Superior temporal gyrus (tissue), 1 donor: ENCODE results near the gene CACNA1B.
"Not testable (repeated sequence)": the region's sequence is repeated elsewhere in the genome, so short reads cannot be mapped to it uniquely, and the experiment has no call there.

ENCODE experiments used
- DNase-seq: peaks from one replicate; pipeline ENCODE4 v3.0.0-alpha.2; 2016; ENCODE audit errors: extremely low spot score

The CACNA1B gene

GRCh38 chr9:137877506-137878122 is at the start of gene CACNA1B:
Gene CACNA1B (plus strand): TSS chr9:137877782. CDS start chr9:137877934, 152 bp downstream.
- not testable (repeated sequence) for DNase-seq

- no peak for DNase-seq
Observed at GRCh38 chr9:137827908-137828526, 49.6 kb upstream of the CACNA1B start.

DNA sequence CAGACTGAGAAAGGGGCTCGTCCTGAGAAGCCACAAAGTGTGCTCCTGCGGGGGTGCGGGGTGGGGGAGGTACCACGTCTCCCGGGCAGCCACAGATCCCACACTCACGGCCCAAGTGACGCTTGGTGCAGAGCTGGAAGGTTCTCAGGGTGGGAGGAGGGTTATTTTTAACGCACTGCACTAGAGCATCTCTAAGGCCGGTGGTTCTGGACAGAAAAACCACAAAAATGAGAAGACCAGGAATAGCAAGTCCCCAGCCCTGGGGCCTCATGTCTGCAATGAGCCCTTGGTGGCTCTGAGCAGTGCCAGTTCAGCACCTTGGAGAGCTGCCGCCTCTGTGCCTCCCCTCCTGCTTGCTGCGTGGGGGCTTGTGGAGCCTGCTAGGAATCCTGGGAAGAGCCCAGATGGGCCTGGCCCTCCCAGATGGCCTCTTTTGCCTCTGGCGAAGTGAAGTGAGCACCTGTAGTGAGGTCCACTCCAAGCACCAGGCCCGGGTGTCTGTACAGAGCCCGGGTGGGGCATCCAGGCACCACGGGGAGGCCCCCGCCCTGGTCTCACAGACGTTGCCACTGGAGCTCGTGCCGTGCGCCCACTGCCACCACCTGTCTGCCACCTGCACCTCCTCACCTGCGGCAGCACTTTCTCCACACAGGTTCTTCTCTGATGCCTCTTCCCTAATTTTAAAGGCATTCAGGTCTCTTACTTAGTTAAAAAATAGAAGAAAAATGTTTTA is 48.9 kb upstream of the CACNA1B start:
- DNase-seq, result no peak

- no peak for DNase-seq
Observed at GRCh38 chr9:137829260-137829996, 48.2 kb upstream of the CACNA1B start.

DNA sequence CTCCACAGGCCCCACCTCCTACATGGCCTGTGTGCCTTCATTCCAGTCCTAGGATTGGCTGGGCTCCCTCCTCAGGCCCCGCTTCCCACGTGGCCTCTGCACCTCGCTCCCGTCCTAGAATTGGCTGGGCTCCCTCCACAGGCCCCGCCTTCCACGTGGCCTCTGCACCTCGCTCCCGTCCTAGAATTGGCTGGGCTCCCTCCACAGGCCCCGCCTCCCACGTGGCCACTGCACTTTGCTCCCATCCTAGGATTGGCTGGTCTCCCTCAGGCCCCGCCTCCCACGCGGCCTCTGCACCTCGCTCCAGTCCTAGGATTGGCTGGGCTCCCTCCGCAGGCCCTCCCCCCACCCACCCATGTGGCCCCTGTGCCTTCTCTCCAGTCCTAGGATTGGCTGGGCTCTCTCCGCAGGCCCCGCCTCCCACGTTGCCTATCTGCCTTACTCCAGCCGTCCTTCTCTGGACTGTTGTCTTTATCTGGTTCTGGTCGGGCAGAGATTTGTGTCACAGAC is 45.3 kb upstream of the CACNA1B start:
- DNase-seq, result no peak

- DNase-seq, result no peak
Observed at GRCh38 chr9:137832830-137833590, 44.6 kb upstream of the CACNA1B start.

GRCh38 chr9:137833721-137834613 is 43.6 kb upstream of the CACNA1B start:
- DNase-seq, result no peak

DNA sequence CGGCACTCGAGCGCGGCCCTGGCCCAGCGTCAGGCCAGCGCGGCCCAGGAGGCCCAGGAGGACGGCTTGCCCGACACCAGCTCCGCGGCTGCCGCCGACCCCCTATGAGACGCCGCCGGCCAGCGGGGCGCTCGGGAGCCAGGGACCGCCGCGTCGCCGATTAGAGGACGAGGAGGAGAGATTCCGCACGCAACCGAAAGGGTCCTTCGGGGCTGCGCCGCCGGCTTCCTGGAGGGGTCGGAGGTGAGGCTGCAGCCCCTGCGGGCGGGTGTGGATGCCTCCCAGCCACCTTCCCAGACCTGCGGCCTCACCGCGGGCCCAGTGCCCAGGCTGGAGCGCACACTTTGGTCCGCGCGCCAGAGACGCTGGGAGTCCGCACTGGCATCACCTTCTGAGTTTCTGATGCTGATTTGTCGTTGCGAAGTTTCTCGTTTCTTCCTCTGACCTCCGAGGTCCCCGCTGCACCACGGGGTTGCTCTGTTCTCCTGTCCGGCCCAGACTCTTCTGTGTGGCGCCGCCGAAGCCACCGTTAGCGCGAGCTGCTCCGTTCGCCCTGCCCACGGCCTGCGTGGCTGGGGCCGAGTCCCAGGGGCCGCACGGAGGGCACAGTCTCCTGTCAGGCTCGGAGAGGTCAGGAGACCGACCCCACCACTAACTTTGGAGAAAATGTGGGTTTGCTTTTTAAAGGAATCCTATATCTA is 42.6 kb upstream of the CACNA1B start:
- DNase-seq, result no peak

- DNase-seq, result no peak
Observed at GRCh38 chr9:137836151-137836830, 41.3 kb upstream of the CACNA1B start.

DNA sequence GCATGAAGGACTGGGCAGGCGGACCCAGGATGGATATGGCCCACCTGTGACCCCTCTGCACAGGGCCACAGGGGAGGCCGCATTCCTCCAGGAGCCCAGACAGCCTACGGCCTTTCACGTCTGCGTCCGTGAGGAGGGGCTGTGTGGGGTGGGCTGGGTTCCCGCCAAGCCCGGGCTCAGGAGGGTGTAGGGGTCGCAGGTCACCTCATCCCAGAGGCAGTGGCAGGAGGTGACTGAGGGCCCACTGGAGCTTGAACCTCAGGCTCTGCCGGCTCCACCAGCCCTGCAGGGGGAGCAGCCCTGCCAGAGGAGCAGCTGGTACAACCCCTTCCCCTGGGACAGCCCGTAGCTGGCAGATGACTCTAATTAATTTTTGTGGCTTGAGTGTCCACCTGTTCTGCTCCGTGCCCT is 40.7 kb upstream of the CACNA1B start:
- no peak for DNase-seq

GRCh38 chr9:137837345-137838278 is 40.0 kb upstream of the CACNA1B start:
- DNase-seq, result no peak

DNA sequence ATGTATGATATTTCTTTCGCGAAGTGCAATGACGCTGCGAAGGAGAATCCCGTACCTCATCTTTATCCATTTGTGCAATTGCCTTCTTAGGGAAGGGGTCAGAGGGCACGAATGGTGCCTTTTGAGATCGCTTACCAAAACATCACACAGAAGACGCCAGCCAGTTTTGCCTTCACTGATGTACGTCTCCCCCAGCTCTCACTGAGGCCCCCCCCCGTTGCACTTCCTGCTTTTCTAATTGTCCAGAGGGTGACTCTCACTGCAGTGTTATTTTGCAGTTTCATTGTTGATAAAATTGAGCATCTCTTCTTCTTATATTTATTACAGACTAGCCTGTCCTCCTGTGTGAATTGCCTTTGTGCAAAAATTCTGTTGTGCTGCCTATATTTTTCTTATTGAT is 39.0 kb upstream of the CACNA1B start:
- DNase-seq, result no peak

GRCh38 chr9:137843355-137843754 is 34.2 kb upstream of the CACNA1B start:
- no peak for DNase-seq

GRCh38 chr9:137851516-137852267 is 25.9 kb upstream of the CACNA1B start:
- DNase-seq, result no peak

- no peak for DNase-seq
Observed at GRCh38 chr9:137853392-137853995, 24.1 kb upstream of the CACNA1B start.

DNA sequence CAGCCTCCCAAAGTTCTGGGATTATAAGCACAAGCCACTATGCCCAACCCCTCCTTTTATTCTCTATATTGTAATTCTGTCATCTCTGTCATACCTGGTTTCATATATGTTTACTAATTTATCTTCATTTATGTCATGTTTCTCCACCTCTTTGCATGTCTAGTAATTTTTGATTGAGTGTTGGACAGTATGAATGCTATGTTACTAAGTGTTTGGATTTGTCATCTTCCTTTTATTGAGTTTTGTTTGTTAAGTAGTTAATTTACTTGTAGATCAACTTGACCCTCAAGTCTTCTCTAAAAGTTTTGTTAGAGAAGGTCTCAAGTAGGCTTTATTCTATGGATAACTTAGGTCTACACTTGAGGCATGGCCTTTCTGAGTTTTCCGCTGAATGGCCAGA is 17.2 kb upstream of the CACNA1B start:
- DNase-seq, result no peak
